T-cell (primary cell): ENCODE results near the gene SEPTIN14. TPM values are rescaled to one million over a fixed set of nuclear protein-coding genes. Genes with fewer than 3 reads are reported as not detected.
A peak's percentile ranks its signal among the peaks of the same experiment; 100 is the strongest.
"Not testable (repeated sequence)": the region's sequence is repeated elsewhere in the genome, so short reads cannot be mapped to it uniquely, and the experiment has no call there.

Source experiments
- ATAC-seq, 4 experiments: fragments of 200-7000 bp in 3 of 4; fragments of 150-1000 bp in 1 of 4; cut with Tn5 transposase; replicated peaks in 1 of 4; 1 replicate in 3 of 4; 2 replicates in 1 of 4; pipeline ENCODE4 v1.10.0; 2021; ENCODE audit warnings: moderate library complexity in 3 of 4, mild to moderate bottlenecking in 2 of 4, moderate number of reproducible peaks in 1 of 4
- CTCF ChIA-PET, 2 donors: fragments of 300-600 bp; sonication (Branson Sonifier 250); formaldehyde crosslinking; loops; one replicate each; lab custom pipeline; 2022; ENCODE audit warnings: antibody characterized with exemption in 2 of 2; lab: Charles Lee
- POLR2A ChIA-PET, 2 donors: fragments of 300-600 bp; sonication (Branson Sonifier 250); formaldehyde crosslinking; loops; one replicate each; lab custom pipeline; 2022; ENCODE audit warnings: antibody characterized with exemption in 2 of 2; lab: Charles Lee
- DNase-seq, 35 experiments: peaks; one replicate each; pipeline versions ENCODE4 v3.0.0 to v3.0.0-alpha.2; 2013 to 2023
- H3K27ac ChIP-seq: one replicate; pipeline ENCODE4 v1.5.1; 2013; ENCODE audit warnings: low read length
- H3K27me3 ChIP-seq, 2 experiments: replicated peaks in 1 of 2; 1 replicate in 1 of 2; 2 replicates in 1 of 2; pipeline versions ENCODE4 v1.6.1 to v1.7.0; 2013; ENCODE audit warnings: low read length in 1 of 2, mixed read lengths in 1 of 2; ENCODE audit not compliant: control insufficient read depth in 2 of 2, insufficient read depth in 2 of 2; ENCODE audit errors: extremely low read depth in 1 of 2
- H3K36me3 ChIP-seq, 2 donors: 1 replicate in 1 of 2; 2 replicates in 1 of 2; pipeline versions ENCODE4 v1.6.1 to v1.7.0; 2013; ENCODE audit warnings: low read length in 1 of 2; ENCODE audit not compliant: control insufficient read depth in 2 of 2, insufficient read depth in 1 of 2; ENCODE audit errors: extremely low read depth in 1 of 2
- H3K4me1 ChIP-seq, 2 experiments: 1 replicate in 1 of 2; 2 replicates in 1 of 2; pipeline versions ENCODE4 v1.6.1 to v1.7.0; 2013; ENCODE audit warnings: low read length in 2 of 2, mixed read lengths in 1 of 2; ENCODE audit not compliant: insufficient read depth in 2 of 2, control insufficient read depth in 1 of 2; ENCODE audit errors: extremely low read depth in 1 of 2
- H3K4me3 ChIP-seq, 2 donors: 1 replicate in 1 of 2; 2 replicates in 1 of 2; pipeline versions ENCODE4 v1.5.1 to v1.7.0; 2013; ENCODE audit warnings: mild to moderate bottlenecking in 2 of 2, low read length in 1 of 2, moderate library complexity in 1 of 2; ENCODE audit not compliant: control insufficient read depth in 1 of 2; ENCODE audit errors: extremely low read depth in 1 of 2
- H3K9me3 ChIP-seq: 2 replicates; pipeline ENCODE4 v1.7.0; 2013
- H3K27ac Mint-ChIP-seq, 2 donors: one replicate each; pipeline ENCODE4 v1.8.0; 2020 to 2021; ENCODE audit warnings: mild to moderate bottlenecking in 2 of 2, mixed read lengths in 2 of 2
- H3K27me3 Mint-ChIP-seq, 2 donors: one replicate each; pipeline ENCODE4 v1.8.0; 2021 to 2022; ENCODE audit warnings: mixed read lengths in 2 of 2
- H3K36me3 Mint-ChIP-seq: one replicate; pipeline ENCODE4 v1.8.0; 2021; ENCODE audit warnings: mixed read lengths
- H3K4me1 Mint-ChIP-seq, 3 donors: one replicate each; pipeline ENCODE4 v1.8.0; 2020 to 2022; ENCODE audit warnings: mixed read lengths in 3 of 3, mild to moderate bottlenecking in 1 of 3
- H3K4me3 Mint-ChIP-seq, 3 donors: one replicate each; pipeline ENCODE4 v1.8.0; 2020 to 2022; ENCODE audit warnings: mild to moderate bottlenecking in 3 of 3, mixed read lengths in 3 of 3, moderate library complexity in 3 of 3
- H3K9me3 Mint-ChIP-seq, 3 donors: one replicate each; pipeline ENCODE4 v1.8.0; 2020 to 2022; ENCODE audit warnings: mixed read lengths in 3 of 3
- WGBS: methylation state at CpG from one replicate; pipeline ENCODE4 v1.1.5; 2013; ENCODE audit warnings: missing lambda C conversion rate; ENCODE audit not compliant: insufficient coverage; 5-methylcytosine and 5-hydroxymethylcytosine counted together
- total RNA-seq, 35 experiments: library from RNA in 6 of 35; stranded (reverse) in 6 of 35; fragments of 120-200 nt in 1 of 35; gene quantifications; one replicate each; pipeline versions ENCODE4 v1.2.1 to v1.2.4 and lab custom pipeline; 2013 to 2026

Gene SEPTIN14
- total RNA-seq, 5 donors from 2014 or later (not counting 1 experiment from before 2014, with no cell fraction given) = not detected

- H3K9me3 Mint-ChIP-seq, CTCF ChIA-PET: not testable (repeated sequence)
- 86% methylated on average over 7 of the region's 10 CpGs for WGBS
These were observed 25.8 kb upstream of the SEPTIN14 start for GRCh38 chr7:55888378-55888777.

GRCh38 chr7:55887821-55888247 is 25.3 kb upstream of the SEPTIN14 start:
- Mint-ChIP-seq H3K4me3 (peak overlapping the region; percentile 69 to 89 (median 84)), H3K9me3 (no peaks in the 10 kb centered on the region), H3K27ac (peak overlapping the region; percentile 77 to 78), H3K27me3 (no peaks in the 10 kb centered on the region), H3K36me3 (no peaks in the 10 kb centered on the region), H3K4me1 (peaks cover 5 to 7% (median 7%) of the 10 kb centered on the region in 3 donors)
- H3K27ac ChIP-seq = peak overlapping the region; percentile 38
- H3K27me3 ChIP-seq = no peaks in the 10 kb centered on the region
- H3K36me3 ChIP-seq = no peaks in the 10 kb centered on the region
- ChIA-PET POLR2A (no interaction called here), CTCF (no interaction called here)
- H3K9me3 ChIP-seq = no peaks in the 10 kb centered on the region
- DNase-seq = peak in 2 of 35 experiments; percentile 3 to 7
- peaks cover 3 to 16% of the 10 kb centered on the region in 2 experiments for H3K4me1 ChIP-seq
- WGBS = no CpG with 5 or more reads among the region's 38 CpGs
- H3K4me3 ChIP-seq = peak overlapping the region in 1 of 2 donors; percentile 50
- peak in 2 of 4 experiments; percentile 11 to 17 for ATAC-seq

More at GRCh38 chr7:55888378-55888777, 25.8 kb upstream of the SEPTIN14 start:
- POLR2A ChIA-PET, ATAC-seq, H3K36me3 Mint-ChIP-seq, H3K9me3 ChIP-seq, H3K27ac ChIP-seq, H3K4me3 ChIP-seq, H3K27me3 Mint-ChIP-seq, DNase-seq, H3K27me3 ChIP-seq, H3K4me1 Mint-ChIP-seq, H3K36me3 ChIP-seq: not testable (repeated sequence)
- peaks cover 3 to 16% of the 10 kb centered on the region in 2 experiments for H3K4me1 ChIP-seq
- peak overlapping the region; percentile 64 to 77 for H3K27ac Mint-ChIP-seq
- H3K4me3 Mint-ChIP-seq = peak overlapping the region; percentile 69 to 89 (median 84)

GRCh38 chr7:55884321-55884720 is 21.8 kb upstream of the SEPTIN14 start:
- H3K27me3 ChIP-seq = peaks cover 0 to 3% of the 10 kb centered on the region in 2 experiments
- no peak overlapping the region for H3K4me3 Mint-ChIP-seq
- H3K9me3 ChIP-seq = no peaks in the 10 kb centered on the region
- WGBS = no CpG with 5 or more reads among the region's 3 CpGs
- ChIA-PET POLR2A (no interaction called here), CTCF (no interaction called here)
- H3K36me3 Mint-ChIP-seq = no peaks in the 10 kb centered on the region
- H3K4me1 ChIP-seq = peaks cover 3 to 16% of the 10 kb centered on the region in 2 experiments
- H3K4me3 ChIP-seq = no peak overlapping the region
- ATAC-seq = no peak
- no peak overlapping the region for H3K27ac Mint-ChIP-seq
- peaks cover 5 to 7% (median 7%) of the 10 kb centered on the region in 3 donors for H3K4me1 Mint-ChIP-seq
- no peak overlapping the region for H3K27ac ChIP-seq
- no peaks in the 10 kb centered on the region for H3K36me3 ChIP-seq
- H3K9me3 Mint-ChIP-seq = no peaks in the 10 kb centered on the region
- no peaks in the 10 kb centered on the region for H3K27me3 Mint-ChIP-seq
- no peak for DNase-seq

GRCh38 chr7:55878691-55879090 is 16.1 kb upstream of the SEPTIN14 start:
- Mint-ChIP-seq H3K9me3 (no peaks in the 10 kb centered on the region), H3K27ac (no peak overlapping the region), H3K4me3 (no peak overlapping the region), H3K4me1 (no peaks in the 10 kb centered on the region), H3K36me3 (no peaks in the 10 kb centered on the region), H3K27me3 (no peaks in the 10 kb centered on the region)
- CTCF ChIA-PET = no interaction called here
- Histone ChIP-seq H3K27me3 (peaks cover 0 to 3% of the 10 kb centered on the region in 2 experiments), H3K4me3 (no peak overlapping the region), H3K36me3 (no peaks in the 10 kb centered on the region), H3K27ac (no peak overlapping the region), H3K9me3 (no peaks in the 10 kb centered on the region), H3K4me1 (no peaks in the 10 kb centered on the region)
- DNase-seq (no peak), ATAC-seq (no peak)
- 100% methylated on average over 1 of the region's 3 CpGs for WGBS
- POLR2A ChIA-PET = no interaction called here

GRCh38 chr7:55877308-55877707 is 14.8 kb upstream of the SEPTIN14 start:
- H3K9me3 ChIP-seq = no peaks in the 10 kb centered on the region
- no peaks in the 10 kb centered on the region for H3K36me3 ChIP-seq
- Mint-ChIP-seq H3K4me3 (no peak overlapping the region), H3K9me3 (no peaks in the 10 kb centered on the region), H3K36me3 (no peaks in the 10 kb centered on the region), H3K27me3 (no peaks in the 10 kb centered on the region), H3K27ac (no peak overlapping the region), H3K4me1 (no peaks in the 10 kb centered on the region)
- DNase-seq (no peak), ATAC-seq (no peak)
- H3K4me3 ChIP-seq = no peak overlapping the region
- ChIA-PET POLR2A (no interaction called here), CTCF (no interaction called here)
- H3K27ac ChIP-seq = no peak overlapping the region
- no peaks in the 10 kb centered on the region for H3K4me1 ChIP-seq
- no CpG with 5 or more reads among the region's 6 CpGs for WGBS
- H3K27me3 ChIP-seq = peaks cover 0 to 3% of the 10 kb centered on the region in 2 experiments

- ChIA-PET CTCF (interaction anchor here in 1 of 2 donors (0.6 kb wide), 1 partner anchor 88 kb away, joined by 4 read pairs; no protein-coding TSS in a partner anchor), POLR2A (no interaction called here)
- no peak for DNase-seq
- peaks cover 0 to 2% of the 10 kb centered on the region in 2 donors for H3K27me3 Mint-ChIP-seq
- H3K9me3 Mint-ChIP-seq = no peaks in the 10 kb centered on the region
- H3K4me3 Mint-ChIP-seq = no peak overlapping the region
- Histone ChIP-seq H3K4me3 (no peak overlapping the region), H3K27ac (no peak overlapping the region), H3K27me3 (peaks cover 0 to 4% of the 10 kb centered on the region in 2 experiments), H3K4me1 (no peaks in the 10 kb centered on the region), H3K36me3 (no peaks in the 10 kb centered on the region), H3K9me3 (no peaks in the 10 kb centered on the region)
- no peak for ATAC-seq
- 76% methylated on average over 3 of the region's 3 CpGs for WGBS
- no peak overlapping the region for H3K27ac Mint-ChIP-seq
- no peaks in the 10 kb centered on the region for H3K36me3 Mint-ChIP-seq
- H3K4me1 Mint-ChIP-seq = no peaks in the 10 kb centered on the region
These were observed 11.2 kb upstream of the SEPTIN14 start for GRCh38 chr7:55873765-55874164.
